Calu3 (cell line): ENCODE measurements around the gene SRPRA. TPM values are rescaled to one million over a fixed set of nuclear protein-coding genes. Genes with fewer than 3 reads are reported as not detected.

ENCODE experiments used
- BruUV-seq: library from RNA; stranded (reverse); fragments of 400-500 nt; replicated peaks from 2 replicates; lab custom pipeline; 2021; lab: Mats Ljungman, UMichigan
- CTCF ChIA-PET: fragments of 300-600 bp; sonication (Branson Sonifier 250); formaldehyde crosslinking; loops from one replicate; lab custom pipeline; 2022; ENCODE audit warnings: antibody characterized with exemption; lab: Charles Lee
- DNase-seq: peaks from one replicate; pipeline ENCODE4 v3.0.0; 2022
- H3K27ac Mint-ChIP-seq: one replicate; pipeline ENCODE4 v1.8.0; 2022; ENCODE audit warnings: mixed read lengths; ENCODE audit not compliant: unreplicated experiment
- H3K27me3 Mint-ChIP-seq: one replicate; pipeline ENCODE4 v1.8.0; 2022; ENCODE audit warnings: mixed read lengths; ENCODE audit not compliant: unreplicated experiment
- H3K36me3 Mint-ChIP-seq: one replicate; pipeline ENCODE4 v1.8.0; 2022; ENCODE audit warnings: mild to moderate bottlenecking, moderate library complexity, mixed read lengths; ENCODE audit not compliant: insufficient read depth, unreplicated experiment
- H3K4me1 Mint-ChIP-seq: one replicate; pipeline ENCODE4 v1.8.0; 2022; ENCODE audit warnings: mild to moderate bottlenecking, low read depth, mixed read lengths; ENCODE audit not compliant: unreplicated experiment
- H3K4me3 Mint-ChIP-seq: one replicate; pipeline ENCODE4 v1.8.0; 2022; ENCODE audit warnings: mild to moderate bottlenecking, low read depth, moderate library complexity, mixed read lengths; ENCODE audit not compliant: unreplicated experiment
- H3K9me3 Mint-ChIP-seq: one replicate; pipeline ENCODE4 v1.8.0; 2022; ENCODE audit warnings: low read depth, mixed read lengths; ENCODE audit not compliant: unreplicated experiment
- CTCF ChIP-seq: fragments of 200-600 bp; IDR thresholded peaks from one replicate; pipeline ENCODE4 v1.8.0; 2022; ENCODE audit warnings: antibody characterized with exemption; ENCODE audit not compliant: unreplicated experiment
- intact Hi-C: fragments of 100-400 bp; cut with micrococcal nuclease; formaldehyde crosslinking; loops from one replicate; pipeline ENCODE4 v1.10.0; 2022; ENCODE audit not compliant: unreplicated experiment
- total RNA-seq: library from RNA; stranded (reverse); gene quantifications from 2 replicates; pipeline ENCODE4 v1.2.3, GENCODE V29; 2022

Gene SRPRA
- total RNA-seq, 1 experiment from 2014 or later = 66.4 TPM

- Mint-ChIP-seq H3K4me3 (peak overlapping the region; percentile 19), H3K27me3 (no peaks in the 10 kb centered on the region), H3K27ac (peak overlapping the region; percentile 5), H3K9me3 (no peaks in the 10 kb centered on the region), H3K36me3 (peaks cover 30% of the 10 kb centered on the region), H3K4me1 (peaks cover 42% of the 10 kb centered on the region)
- BruUV-seq = no TSS peak
- CTCF ChIA-PET = no interaction called here
- no peak for DNase-seq
- TF ChIP-seq CTCF = no peak
- intact Hi-C loops = no loop called here
Observed at GRCh38 chr11:126214441-126214840, 54.3 kb downstream of the SRPRA start.

Other genes starting within 250 kb of the SRPRA start
- gene CDON, start 206.0 kb downstream of the SRPRA start, total RNA-seq = 10.6 and 14.8 TPM in 2 replicates
- gene RPUSD4, start 57.2 kb downstream of the SRPRA start, total RNA-seq = 19.0 and 21.5 TPM in 2 replicates
- gene FAM118B, start 57.1 kb downstream of the SRPRA start, total RNA-seq = 15.7 and 15.8 TPM in 2 replicates
- 34.9 and 40.1 TPM in 2 replicates for gene FOXRED1, start 259 bp upstream of the SRPRA start, total RNA-seq
- 8.1 and 8.2 TPM in 2 replicates for gene TIRAP, start 14.2 kb upstream of the SRPRA start, total RNA-seq
- 30.5 and 33.2 TPM in 2 replicates for gene DCPS, start 35.2 kb upstream of the SRPRA start, total RNA-seq
- 22.1 and 27.9 TPM in 2 replicates for gene ST3GAL4, start 86.8 kb upstream of the SRPRA start, total RNA-seq